ENCODE measurements around the gene ACSL1. TPM values are rescaled to one million over a fixed set of nuclear protein-coding genes. Genes with fewer than 3 reads are reported as not detected.

Gene ACSL1
- total RNA-seq, 1 donor = 26.2 TPM

DNA sequence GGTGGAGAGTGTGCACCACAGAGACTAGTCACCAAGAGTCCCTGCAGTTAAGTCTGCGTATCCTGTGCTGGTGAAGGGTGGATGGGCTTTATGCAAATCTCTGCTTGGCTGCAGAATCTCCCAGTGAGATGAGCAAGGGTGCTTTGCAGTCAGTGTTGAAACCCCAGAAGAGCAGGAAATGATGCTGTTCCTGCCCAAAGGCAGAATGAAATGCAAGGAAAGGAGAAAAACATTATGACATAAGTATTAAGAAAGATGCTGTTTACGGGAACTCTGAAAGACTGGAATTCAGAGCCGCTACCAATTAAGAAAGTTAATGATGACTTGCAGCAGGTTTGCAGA lies 25.4 kb upstream of the ACSL1 start:
- TF ChIP-seq, protein P1, sequence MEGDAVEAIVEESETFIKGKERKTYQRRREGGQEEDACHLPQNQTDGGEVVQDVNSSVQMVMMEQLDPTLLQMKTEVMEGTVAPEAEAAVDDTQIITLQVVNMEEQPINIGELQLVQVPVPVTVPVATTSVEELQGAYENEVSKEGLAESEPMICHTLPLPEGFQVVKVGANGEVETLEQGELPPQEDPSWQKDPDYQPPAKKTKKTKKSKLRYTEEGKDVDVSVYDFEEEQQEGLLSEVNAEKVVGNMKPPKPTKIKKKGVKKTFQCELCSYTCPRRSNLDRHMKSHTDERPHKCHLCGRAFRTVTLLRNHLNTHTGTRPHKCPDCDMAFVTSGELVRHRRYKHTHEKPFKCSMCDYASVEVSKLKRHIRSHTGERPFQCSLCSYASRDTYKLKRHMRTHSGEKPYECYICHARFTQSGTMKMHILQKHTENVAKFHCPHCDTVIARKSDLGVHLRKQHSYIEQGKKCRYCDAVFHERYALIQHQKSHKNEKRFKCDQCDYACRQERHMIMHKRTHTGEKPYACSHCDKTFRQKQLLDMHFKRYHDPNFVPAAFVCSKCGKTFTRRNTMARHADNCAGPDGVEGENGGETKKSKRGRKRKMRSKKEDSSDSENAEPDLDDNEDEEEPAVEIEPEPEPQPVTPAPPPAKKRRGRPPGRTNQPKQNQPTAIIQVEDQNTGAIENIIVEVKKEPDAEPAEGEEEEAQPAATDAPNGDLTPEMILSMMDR (IDR thresholded peaks at IDR 0.05; ENCODE audit: insufficient read depth, low read length) = no peak
- no peak for DNase-seq (ENCODE audit: low read depth)
- no peak overlapping the region for H3K4me3 ChIP-seq (ENCODE audit: low read depth, low read length)

DNA sequence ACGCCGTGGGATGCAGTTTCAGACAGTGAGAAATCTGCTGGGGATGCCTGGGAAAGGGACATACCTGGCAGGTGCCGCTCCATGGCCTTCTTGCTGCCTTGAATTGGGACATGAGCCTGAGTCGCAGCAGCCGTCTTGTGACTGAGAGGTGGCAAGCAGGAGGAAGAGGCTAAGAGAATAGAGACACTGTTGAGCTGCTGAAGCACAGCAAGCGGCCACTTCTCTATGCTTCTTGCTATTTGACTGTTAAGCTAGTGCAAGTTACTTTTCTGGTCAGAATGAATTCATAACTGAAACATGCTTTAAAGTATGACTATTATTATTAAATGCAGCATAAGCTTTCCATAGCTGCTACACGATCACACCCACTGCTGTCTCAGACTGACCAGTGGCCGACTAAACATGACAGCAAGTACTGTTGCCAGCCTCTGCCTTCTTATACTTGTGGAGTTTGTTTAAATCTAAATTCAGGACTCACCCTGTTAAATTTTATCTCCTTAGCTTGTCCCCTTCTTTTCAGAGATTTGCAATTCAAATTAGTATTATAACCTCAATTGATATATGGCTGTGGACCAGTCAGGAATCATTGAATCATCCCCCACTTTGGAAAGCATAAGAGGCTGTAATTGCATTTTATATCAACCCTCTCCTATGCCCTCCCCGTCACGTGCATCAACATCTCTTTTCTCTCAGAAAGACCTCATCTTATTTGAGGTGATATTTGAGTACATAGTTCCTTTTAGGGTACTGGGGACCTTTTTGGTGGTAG lies 24.8 kb upstream of the ACSL1 start:
- no peak for DNase-seq (ENCODE audit: low read depth)
- TF ChIP-seq, protein P1 (IDR thresholded peaks at IDR 0.05; ENCODE audit: insufficient read depth, low read length) = no peak
- H3K4me3 ChIP-seq (ENCODE audit: low read depth, low read length) = no peak overlapping the region

DNA sequence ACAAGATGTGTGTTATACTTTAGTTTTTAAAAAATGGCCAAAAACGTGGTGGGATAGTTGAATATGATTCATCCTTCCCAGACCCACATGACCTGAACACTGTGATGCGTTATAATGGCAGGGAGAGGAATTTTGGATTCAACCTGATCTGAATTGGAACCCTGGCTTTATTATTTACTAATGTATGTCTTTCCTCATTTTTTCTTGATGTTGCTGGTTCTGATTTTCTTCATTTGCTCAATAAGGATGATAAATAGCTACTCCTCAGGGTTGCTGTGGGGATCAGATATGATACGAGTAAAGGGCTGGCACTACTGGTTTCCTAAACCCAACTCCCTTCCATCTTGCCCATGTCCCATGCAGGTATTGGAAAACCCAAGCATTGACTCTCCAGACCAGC lies 24.2 kb upstream of the ACSL1 start:
- TF ChIP-seq, protein P1 (IDR thresholded peaks at IDR 0.05; ENCODE audit: insufficient read depth, low read length) = no peak

DNA sequence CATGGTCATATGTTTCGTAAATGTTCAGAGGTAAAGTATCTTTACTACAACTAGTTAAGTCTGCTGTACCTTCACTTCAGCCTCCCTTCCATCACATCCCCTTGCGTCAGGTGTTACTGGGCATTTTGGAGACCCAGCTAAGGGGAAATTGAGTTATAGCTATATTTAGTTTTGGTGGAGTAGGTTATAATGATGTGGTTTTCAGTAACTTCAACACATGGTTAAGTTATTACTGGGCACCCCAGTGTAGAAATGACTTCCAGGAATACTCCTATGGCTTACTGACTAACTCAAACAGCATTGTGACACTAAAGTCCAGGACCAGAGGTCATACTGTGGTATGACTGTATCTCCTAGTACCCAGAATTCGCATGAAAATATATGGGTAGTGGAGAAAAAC lies 23.4 kb upstream of the ACSL1 start:
- H3K4me3 ChIP-seq (ENCODE audit: low read depth, low read length) = no peak overlapping the region
- TF ChIP-seq, protein P1 (IDR thresholded peaks at IDR 0.05; ENCODE audit: insufficient read depth, low read length) = no peak
- no peak for DNase-seq (ENCODE audit: low read depth)

More for the DNA sequence above, 24.2 kb upstream of the ACSL1 start:
- DNase-seq (ENCODE audit: low read depth) = no peak
- no peak overlapping the region for H3K4me3 ChIP-seq (ENCODE audit: low read depth, low read length)

DNA sequence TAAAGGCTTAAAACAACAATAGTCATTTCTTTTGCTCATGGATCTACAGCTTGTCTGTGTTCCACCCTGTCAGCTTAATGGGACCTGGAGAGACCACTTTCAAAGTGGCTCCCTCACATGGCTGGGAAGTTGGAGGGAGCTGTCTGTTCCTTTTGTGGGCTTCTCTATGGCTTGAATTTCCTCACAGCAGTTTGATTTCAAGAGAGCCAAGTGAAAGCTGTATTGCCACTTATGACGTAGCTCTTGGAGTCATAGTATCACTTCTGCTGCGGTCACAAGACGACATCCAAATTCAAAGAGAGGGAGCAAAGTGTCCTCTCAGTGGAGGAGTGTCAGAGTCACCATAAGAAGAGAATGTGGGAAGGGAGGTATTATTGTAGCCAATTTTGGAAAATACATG lies 22.7 kb upstream of the ACSL1 start:
- no peak for DNase-seq (ENCODE audit: low read depth)
- TF ChIP-seq, protein P1 (IDR thresholded peaks at IDR 0.05; ENCODE audit: insufficient read depth, low read length) = no peak
- H3K4me3 ChIP-seq (ENCODE audit: low read depth, low read length) = no peak overlapping the region

DNA sequence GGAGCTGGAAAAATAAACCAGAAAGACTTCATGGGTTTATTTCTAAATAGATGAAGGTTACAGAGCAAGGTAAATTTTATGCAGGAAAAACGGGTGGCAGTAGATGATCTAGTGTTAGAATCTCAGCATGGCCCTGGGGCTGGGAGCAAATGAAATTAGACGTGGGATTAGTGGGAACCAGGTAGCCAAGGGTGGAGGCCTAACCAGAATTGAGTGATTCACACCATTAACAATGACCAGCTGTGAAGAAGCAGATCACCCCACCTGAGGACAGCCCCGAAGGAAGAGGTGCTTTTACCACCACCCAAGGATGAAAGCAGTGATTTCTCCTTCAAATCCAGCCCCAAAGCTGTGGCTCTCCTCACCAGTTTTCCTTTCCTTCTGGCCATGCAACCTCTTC lies 20.8 kb upstream of the ACSL1 start:
- no peak for DNase-seq (ENCODE audit: low read depth)
- TF ChIP-seq, protein P1 (IDR thresholded peaks at IDR 0.05; ENCODE audit: insufficient read depth, low read length) = no peak
- H3K4me3 ChIP-seq (ENCODE audit: low read depth, low read length) = no peak overlapping the region

All from fibroblast of the aortic adventitia (primary cell).